Measurements from ENCODE around the gene AK3.

Gene AK3

DNA sequence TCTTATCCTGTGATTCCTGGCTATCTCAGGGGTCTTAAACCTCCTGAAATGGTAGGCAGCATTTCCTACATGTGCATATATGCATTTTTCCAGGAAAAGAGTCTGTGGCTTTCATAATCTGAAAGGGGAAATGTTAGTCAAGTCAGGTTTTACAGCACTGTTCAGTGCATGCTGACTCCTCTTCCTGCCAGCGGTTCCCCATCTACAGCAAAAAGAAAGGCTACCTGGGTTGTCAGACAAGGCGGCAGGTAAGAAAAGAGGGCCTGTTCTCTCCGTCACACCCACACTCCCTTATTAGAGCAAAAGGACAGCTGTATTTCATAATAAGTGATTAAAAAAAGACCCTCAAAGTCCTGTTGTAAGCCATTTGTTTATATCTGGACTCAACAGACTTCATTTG is 70.4 kb downstream of the AK3 start:
- DNase-seq (ENCODE audit: low read depth): no peak
- TF ChIP-seq, protein P1, sequence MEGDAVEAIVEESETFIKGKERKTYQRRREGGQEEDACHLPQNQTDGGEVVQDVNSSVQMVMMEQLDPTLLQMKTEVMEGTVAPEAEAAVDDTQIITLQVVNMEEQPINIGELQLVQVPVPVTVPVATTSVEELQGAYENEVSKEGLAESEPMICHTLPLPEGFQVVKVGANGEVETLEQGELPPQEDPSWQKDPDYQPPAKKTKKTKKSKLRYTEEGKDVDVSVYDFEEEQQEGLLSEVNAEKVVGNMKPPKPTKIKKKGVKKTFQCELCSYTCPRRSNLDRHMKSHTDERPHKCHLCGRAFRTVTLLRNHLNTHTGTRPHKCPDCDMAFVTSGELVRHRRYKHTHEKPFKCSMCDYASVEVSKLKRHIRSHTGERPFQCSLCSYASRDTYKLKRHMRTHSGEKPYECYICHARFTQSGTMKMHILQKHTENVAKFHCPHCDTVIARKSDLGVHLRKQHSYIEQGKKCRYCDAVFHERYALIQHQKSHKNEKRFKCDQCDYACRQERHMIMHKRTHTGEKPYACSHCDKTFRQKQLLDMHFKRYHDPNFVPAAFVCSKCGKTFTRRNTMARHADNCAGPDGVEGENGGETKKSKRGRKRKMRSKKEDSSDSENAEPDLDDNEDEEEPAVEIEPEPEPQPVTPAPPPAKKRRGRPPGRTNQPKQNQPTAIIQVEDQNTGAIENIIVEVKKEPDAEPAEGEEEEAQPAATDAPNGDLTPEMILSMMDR (IDR thresholded peaks at IDR 0.05; ENCODE audit: control insufficient read depth, extremely low read depth, insufficient read depth): no peak

GRCh38 chr9:4669890-4670289 is 71.1 kb downstream of the AK3 start:
- no peak for DNase-seq (ENCODE audit: low read depth)
- no peak overlapping the region for H3K4me3 ChIP-seq (ENCODE audit: low read depth, low read length)

More for the DNA sequence above, 70.4 kb downstream of the AK3 start:
- no peak overlapping the region for H3K4me3 ChIP-seq (ENCODE audit: low read depth, low read length)

DNA sequence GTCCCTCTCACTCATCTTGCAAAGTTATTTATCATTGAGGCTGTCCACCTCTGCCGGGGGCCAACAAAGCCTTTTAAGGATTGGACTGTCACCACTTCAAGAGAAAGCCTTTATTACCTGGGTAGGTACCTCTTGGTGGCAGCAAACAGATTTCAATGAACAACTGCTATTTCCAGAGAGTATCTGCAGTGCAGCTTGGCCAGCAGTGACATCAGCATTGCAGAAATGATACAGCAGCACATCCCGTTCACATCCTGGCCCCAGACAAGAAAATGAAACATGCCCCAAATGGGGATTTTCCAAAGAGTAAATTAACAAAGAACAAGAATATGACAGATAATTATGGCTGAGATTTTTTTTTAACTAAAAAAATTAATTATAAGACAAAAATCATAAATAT is 72.4 kb downstream of the AK3 start:
- TF ChIP-seq, protein P1 (IDR thresholded peaks at IDR 0.05; ENCODE audit: control insufficient read depth, extremely low read depth, insufficient read depth): no peak
- H3K4me3 ChIP-seq (ENCODE audit: low read depth, low read length): no peak overlapping the region
- DNase-seq (ENCODE audit: low read depth): no peak

More at GRCh38 chr9:4669890-4670289, 71.1 kb downstream of the AK3 start:
- TF ChIP-seq, protein P1 (IDR thresholded peaks at IDR 0.05; ENCODE audit: control insufficient read depth, extremely low read depth, insufficient read depth): no peak

DNA sequence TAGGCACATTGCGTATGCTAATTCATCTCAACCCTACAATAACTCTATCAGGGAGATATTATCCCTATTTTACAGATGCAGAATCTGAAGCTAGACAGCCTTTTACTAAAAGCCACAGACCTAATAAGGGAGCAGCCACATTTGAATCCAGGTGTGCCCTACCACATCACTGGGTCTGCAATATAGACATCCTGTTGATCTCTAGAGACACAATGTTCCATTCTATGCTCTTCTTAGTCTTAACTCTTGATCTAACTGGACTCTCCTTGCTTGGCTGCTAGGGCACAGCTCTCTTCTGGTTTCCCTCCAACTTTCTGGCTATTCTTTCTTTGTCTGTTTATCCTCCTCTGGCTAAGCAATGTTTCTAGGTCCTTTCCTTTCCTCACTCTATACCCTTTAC is 73.3 kb downstream of the AK3 start:
- no peak for DNase-seq (ENCODE audit: low read depth)
- TF ChIP-seq, protein P1 (IDR thresholded peaks at IDR 0.05; ENCODE audit: control insufficient read depth, extremely low read depth, insufficient read depth): no peak
- H3K4me3 ChIP-seq (ENCODE audit: low read depth, low read length): no peak overlapping the region

DNA sequence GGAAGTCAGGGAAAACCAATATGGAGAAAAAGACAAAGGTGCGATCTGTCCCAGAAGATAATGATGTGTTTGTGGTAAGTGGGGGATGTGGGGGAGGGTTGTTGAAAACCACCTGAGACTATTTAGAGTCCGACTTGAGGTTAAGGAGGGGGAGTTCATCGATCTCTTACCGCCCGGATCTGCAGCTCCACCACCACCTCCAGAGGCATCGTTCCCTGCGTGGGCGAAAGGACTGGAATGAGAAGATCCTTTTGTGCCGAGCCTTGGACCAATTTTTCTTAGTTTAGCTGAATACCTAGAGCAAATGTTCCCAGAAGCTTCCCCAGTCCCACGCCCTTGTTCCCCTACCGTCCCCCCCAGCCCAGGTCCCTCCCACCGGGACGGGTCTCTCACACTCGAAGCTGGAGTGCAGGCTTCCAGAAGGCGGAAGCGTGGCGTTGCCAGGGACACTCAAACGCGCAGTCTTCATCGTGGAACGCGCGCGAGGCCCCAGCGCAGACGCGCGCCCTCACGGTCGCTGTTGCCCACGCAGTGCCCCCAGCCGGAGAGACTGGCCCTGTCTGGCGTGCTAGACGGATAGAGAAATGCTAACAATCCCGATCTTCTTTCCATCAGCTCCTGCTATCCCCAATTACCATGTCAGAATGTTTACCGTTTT is 74.8 kb downstream of the AK3 start, which contains the start of gene SPATA6L:
Gene SPATA6L (minus strand): TSS at position 439 of the 658 bp plus-strand sequence. CDS start 230 bp downstream, at position 209.
- DNase-seq (ENCODE audit: low read depth): no peak
- TF ChIP-seq, protein P1 (IDR thresholded peaks at IDR 0.05; ENCODE audit: control insufficient read depth, extremely low read depth, insufficient read depth): no peak
- H3K4me3 ChIP-seq (ENCODE audit: low read depth, low read length): peak within 1 kb of the TSS; percentile 19; the same call in 1 of the 2 replicates

DNA sequence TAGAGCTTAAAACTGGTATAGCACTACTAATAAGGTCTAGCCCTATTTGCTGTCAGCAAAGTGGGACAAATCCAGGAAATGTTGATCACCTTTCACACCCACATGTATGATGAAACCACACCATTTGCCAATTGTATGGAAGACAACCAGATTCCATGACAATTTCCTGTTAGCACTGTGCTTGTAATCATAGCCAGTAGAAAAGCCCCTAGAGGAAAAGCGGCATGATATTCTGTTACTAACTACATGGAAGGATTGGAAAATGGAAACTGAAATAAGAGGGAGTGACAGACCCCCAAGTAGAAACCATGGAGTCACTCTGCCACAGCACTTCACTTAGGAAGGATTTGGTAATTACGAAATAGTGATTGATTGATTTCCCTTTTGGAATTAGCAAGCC is 75.6 kb downstream of the AK3 start:
- TF ChIP-seq, protein P1 (IDR thresholded peaks at IDR 0.05; ENCODE audit: control insufficient read depth, extremely low read depth, insufficient read depth): no peak
- H3K4me3 ChIP-seq (ENCODE audit: low read depth, low read length): no peak overlapping the region
- DNase-seq (ENCODE audit: low read depth): no peak

- H3K4me3 ChIP-seq (ENCODE audit: low read depth, low read length): peak overlapping the region; percentile 71
These were observed 77.0 kb downstream of the AK3 start for GRCh38 chr9:4663956-4664355.

More at GRCh38 chr9:4663956-4664355, 77.0 kb downstream of the AK3 start:
- TF ChIP-seq, protein P1 (IDR thresholded peaks at IDR 0.05; ENCODE audit: control insufficient read depth, extremely low read depth, insufficient read depth): no peak
- DNase-seq (ENCODE audit: low read depth): no peak

Measured in LNCaP clone FGC (cell line).